SK-N-MC (cell line): Measurements from ENCODE around the gene PPP1R7.

Experiments used
- EZH2 ChIP-seq: fragments of 200-600 bp; sonication (generic); IDR thresholded peaks from one replicate; pipeline ENCODE4 v1.6.1; 2017; ENCODE audit warnings: antibody characterized with exemption
- POLR2AphosphoS5 ChIP-seq: IDR thresholded peaks from 2 replicates; pipeline ENCODE4 v1.6.1; 2012; ENCODE audit warnings: mild to moderate bottlenecking, low read depth, low read length, borderline replicate concordance

- no peak for TF ChIP-seq POLR2AphosphoS5
- TF ChIP-seq EZH2: no peak
Observed at GRCh38 chr2:241129086-241129871, 21.0 kb upstream of the PPP1R7 start.
